GM18517 (cell line): ENCODE results near the gene ZNF260.
A peak's percentile ranks its signal among the peaks of the same experiment; 100 is the strongest.
"Not testable (repeated sequence)": the region's sequence is repeated elsewhere in the genome, so short reads cannot be mapped to it uniquely, and the experiment has no call there.

ENCODE experiments used
- ATAC-seq: cut with Tn5 transposase; IDR thresholded peaks from one replicate; pipeline ENCODE4 v1.9.1; 2021; ENCODE audit warnings: mild to moderate bottlenecking, moderate library complexity; ENCODE audit not compliant: unreplicated experiment

The ZNF260 gene

DNA sequence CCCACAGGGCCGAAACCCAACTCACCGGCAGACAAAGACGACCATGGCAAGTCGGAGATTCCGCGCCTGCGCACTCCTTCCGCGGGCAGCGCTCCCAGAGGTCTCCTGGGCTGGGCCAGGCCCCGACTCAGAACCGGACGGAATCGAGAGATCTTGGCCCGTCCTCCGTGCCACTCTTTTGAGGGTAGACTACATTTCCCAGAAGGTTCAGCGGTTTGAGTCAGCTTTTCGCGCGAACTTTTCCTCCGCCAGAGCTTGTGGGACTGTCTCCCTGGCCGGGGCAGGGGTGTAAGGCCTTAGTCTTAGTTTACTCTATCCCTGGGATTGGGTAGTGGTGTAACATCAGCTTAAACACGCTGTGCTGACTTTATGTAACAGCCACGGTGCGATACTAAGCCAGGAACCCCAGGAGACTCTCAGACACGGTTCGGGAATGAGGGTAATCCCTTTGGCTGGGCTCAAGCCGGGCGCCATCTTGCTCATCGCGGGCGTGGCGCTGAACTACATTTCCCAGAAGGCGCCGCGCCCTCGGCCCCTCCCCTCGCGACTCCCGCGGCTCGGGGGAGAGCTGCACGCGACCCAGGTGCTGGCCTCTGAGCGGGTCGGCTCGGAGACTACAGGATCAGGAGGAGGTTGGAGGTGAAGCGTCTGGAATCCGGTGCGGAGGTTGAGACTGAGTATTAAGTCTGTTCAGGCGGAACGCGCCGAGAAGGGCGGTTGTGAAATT is at the start of gene ZNF260:
Gene ZNF260, minus strand, starts transcription at position 78 of the 727 bp plus-strand sequence. CDS start 13,033 bp downstream, outside the sequence.
- ATAC-seq, result peak; percentile 78

DNA sequence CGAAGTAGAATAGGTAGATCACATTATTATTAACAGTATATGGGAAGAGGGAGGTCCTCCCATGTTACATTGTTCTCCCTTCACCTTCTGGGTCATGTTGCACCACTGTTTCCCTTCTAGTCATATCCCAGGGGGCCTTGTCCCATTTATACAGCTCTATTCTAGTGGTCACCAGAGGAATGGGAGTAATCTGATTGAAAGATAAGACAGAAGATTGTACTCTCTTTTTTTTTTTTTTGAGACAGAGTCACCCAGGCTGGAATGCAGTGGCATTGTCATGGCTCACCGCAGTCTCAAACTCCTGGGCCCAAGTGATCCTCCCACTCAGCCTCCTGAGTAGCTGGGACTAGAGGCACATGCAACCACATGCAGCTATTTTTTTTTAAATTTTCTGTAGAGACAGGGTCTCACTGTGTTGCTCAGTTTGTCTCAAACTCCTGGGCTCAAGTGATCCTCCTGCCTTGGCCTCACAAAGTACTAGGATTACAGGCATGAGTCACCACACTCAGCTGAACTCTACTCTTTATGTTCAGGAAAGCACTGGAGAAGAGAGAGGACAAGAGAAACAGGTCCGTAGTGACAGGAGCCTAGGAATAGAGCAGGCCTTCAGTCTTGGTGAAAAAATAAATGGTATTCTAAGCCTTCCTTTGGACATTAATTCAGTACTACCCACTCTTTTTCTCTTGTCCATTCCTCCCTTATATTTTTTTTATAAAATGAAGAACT is 49.4 kb upstream of the ZNF260 start:
- no peak for ATAC-seq

DNA sequence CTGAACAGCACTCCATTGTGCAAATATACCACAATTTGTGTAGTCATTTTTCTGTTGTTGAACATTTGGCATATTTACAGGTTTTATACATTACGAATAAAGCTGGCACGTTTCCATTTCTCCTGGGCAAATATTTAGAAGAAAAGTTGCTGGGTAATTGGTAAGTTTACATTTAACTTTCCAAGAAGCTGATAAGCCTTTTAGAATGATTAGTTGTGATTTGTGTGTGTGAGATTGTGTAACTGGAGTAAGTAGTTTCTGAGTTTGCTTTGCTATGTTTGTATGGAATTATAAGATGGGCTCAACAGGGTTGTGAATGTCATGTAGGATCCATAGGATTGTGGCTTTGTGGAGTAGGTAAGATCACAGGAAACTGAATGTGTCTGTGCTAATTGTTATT is 46.7 kb upstream of the ZNF260 start:
- no peak for ATAC-seq

DNA sequence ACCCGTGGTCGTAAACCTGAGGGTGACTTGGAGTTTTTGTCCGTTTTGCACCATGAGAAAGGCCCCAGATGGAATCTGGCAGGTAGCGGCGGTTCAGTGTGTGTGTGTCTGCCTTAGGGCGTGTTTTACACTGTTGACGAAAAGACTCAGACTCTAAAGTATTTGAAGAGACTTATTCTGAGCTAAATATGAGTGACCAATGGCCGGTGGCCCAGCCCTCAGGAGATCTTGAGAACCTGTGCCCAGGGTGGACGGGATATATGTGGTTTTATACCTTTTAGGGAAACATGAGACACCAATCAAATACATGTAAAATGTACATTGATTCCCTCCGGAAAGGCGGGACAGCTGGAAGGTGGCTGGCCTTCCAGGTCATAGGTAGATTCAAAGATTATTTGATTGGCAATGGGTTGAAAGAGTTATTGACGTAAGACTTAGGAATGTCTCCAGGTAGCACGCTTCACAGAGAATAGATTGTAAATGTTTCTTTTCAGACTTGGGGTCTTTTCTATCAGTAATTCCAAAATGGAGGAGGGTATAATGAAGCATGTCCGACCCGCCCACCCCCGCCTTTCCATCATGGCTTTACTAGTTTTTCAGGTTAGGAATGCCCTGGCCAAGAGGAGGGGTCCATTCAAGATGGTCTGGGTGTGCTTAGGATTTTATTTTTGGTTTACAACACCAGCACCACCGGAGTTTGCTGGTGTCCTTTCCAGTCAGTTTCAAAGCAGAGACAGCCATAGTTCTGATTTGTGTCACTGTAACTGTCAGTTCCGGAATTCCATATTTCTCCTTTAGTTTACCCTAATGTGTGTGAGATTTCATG is 46.0 kb upstream of the ZNF260 start:
- ATAC-seq, result no peak

DNA sequence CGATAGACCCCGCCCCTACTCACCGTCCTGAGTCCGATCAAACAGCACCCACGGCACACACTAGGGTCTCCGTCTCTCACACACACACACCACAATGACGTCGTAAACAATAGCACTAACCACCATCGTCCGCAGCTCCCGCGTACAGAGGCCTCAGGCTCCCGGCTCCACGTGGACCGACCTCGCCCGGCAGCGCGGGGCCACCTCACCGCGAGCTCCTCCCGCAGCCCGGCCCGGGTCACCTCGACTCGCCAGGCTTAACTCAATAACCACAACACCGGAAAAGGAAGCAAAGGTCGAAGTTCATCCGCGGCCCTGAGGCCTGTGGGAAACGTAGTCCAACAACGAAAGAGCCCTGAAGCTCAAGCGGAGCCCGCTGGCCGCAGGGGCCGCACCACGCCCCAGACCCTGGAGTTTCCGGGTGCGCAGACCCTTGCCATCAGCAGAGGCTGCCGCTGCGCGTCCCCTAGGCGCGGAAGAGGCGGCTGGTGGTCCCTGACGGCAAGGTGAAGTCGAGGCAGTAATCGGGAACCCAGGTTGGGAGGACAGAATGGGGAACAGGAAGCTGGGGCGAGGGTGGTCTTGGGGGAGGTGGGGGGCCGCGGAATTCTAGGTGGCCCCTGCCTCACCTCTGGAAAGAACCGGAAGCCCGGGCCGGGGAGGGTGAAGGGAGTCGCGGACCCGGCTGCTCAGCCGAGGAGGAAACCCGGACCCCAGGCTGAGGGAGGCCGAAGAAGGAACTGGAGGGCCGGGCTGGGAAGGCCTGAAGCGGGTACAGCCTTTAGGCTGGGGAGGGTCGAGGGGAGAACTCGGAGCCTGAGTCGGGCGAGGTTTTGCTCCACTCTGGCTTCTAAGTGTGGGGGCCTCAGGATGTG is 45.2 kb upstream of the ZNF260 start, which contains the start of gene ZNF529:
Gene ZNF529, minus strand, starts transcription at position 273 of the 875 bp plus-strand sequence. CDS start 946 bp downstream, outside the sequence.
- ATAC-seq, result peak; percentile 87

DNA sequence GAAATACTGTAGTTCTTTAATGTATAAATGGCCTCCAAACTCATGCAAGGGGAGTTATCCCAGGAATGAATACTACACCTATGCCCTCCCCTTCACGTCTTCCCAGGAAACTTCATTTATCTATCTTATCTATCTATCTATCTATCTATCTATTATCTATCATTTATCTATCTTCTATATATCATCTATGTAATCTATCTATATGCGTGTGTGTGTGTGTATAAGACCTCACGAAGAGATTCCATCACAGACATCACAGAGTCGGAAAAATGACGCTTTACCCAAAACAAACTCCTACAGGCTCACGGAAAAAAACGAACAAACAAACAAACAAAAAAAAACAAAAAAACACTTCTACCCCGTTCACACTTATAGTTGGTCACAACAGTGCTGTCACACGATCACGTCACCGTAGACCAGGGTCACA is 44.5 kb upstream of the ZNF260 start:
- ATAC-seq, result no peak

DNA sequence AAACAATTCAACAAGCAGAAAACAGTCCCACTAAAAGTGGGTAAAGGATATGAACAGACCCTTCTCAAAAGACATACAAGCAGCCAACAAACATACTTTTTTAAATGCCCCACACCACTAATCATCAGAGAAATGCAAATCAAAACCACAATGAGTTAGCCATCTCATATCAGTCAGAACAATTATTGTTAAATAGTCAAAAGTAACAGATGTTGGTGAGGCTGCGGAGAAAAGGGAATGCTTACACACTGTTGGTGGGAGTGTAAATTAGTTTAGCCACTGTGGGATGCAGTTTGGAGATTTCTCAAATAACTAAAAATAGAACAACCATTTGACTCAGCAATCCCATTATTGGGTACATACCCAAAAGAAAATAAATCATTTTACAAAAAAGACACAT is 36.3 kb upstream of the ZNF260 start:
- no peak for ATAC-seq

DNA sequence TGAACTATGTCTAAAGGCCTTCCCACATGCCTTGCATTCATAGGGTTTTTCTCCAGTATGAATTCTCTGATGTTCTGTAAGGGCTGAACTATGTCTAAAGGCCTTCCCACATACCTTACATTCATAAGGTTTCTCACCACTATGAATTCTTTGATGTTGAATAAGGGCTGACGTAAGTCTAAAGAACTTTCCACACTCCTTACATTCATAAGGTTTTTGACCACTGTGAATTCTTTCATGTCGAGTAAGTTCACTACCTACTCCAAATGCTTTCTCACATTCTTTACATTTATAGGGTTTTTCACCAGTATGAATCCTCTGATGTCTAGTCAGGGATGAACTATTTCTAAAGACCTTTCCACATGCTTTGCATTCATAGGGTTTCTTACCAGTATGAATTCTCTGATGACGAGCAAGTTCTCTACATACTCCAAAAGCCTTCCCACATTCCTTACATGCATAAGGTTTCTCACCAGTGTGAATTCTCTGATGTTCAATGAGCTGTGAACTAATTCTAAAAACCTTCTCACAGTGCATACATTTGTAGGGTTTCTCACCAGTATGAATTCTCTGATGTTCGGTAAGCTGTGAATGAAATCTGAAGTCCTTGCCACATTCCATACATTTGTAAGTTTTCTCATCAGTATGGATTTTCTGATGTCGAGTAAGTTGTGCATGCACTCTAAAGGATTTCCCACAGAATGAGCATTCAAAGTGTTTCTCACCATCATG is 19.1 kb upstream of the ZNF260 start:
- ATAC-seq, result no peak

DNA sequence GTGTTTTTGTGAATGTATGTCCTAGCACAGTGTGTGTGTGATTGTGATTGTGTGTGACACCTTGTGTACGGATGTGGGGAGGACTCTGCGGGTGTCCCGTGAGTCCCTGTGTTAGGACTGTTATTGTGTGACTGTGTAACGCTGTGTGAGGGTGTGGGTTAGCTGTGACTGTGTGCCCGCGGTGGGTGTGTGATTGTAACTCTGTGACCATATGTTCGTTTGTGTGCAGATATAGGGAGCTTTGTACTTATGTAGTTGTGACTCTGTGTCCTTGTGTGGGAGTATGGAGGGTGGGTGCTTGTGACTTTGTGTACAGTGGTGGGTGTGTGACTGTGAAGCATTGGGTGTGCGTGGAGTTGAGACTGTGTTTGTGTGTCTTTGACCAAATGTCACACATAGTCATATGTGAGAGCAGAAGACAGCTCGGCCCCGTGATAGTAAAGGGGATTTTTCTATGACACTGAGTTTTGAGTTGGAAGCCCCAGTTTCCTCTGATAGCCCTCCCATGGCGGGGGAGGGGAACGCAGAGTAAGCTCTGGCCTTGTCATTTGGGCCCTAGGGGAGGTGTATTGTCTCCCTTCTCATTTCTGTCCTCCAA is 949 bp upstream of the ZNF260 start:
- ATAC-seq, result peak; percentile 7

DNA sequence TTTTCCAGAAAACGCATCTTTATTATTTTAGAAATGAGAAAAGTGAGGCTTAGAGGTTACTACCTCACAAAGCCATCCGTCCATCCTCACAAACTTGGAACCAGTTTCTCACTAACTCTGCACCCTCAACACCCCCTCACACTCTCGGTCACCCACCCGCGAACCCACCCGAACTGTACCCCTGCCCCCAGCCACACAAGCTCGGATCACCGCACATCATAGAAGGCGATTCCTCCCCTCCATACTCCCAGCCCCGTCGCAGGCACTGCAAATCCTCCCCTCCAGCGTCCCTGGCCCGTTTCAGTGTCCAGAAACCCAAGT is 238 bp downstream of the ZNF260 start:
- ATAC-seq, result no peak

DNA sequence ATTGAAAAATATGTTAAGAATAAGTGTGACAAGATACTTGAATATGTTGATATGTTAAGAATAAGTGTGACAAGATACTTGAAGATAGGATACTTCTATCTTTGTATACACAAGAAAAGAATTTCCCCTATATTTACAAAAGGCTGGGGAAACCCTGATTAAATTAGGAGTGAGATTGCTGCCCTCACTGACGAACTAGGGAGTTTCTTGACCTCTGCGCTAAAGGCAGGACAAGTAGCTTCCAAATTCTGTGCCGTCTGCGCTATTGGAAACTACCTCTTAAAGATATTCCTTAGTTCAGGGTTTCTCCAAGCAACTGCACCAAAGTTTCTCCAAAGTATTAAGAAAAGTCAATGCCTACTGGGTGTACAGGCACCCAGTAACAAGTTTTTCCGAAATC is 730 bp downstream of the ZNF260 start:
- no peak for ATAC-seq

DNA sequence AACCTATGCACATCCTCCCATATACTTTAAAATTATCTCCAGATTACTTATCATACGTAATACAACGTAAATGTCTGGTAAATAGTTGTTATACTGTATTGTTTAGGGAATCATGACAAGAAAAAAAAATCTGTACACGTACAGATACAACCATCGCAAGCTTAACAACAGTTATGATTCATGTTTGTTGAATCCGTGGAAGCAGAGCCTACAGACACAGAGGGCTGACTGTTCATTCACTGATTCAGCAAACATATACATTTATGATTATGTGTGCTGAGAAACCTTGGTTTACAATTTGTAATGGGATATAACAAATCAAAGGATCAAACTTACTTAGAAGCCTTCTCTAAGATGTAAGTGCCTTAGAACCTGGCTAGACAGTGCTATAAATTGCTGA is 1.5 kb downstream of the ZNF260 start:
- ATAC-seq, result no peak

DNA sequence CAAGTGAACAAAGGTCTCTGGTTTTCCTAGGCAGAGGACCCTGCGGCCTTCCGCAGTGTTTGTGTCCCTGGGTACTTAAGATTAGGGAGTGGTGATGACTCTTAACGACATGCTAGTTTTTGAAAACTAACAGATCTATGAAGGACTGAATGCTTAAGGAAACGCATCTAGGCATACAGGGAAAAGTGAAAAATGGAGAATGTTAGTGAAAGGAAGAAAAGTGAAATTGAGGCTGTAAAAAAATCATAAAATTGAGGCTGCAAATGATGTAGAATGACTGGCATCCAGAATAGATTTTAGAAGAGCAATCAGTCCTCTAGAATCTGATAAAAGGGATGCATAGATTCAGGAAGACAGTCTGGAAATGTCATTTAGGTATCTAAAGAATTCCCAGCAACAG is 3.5 kb downstream of the ZNF260 start:
- no peak for ATAC-seq

DNA sequence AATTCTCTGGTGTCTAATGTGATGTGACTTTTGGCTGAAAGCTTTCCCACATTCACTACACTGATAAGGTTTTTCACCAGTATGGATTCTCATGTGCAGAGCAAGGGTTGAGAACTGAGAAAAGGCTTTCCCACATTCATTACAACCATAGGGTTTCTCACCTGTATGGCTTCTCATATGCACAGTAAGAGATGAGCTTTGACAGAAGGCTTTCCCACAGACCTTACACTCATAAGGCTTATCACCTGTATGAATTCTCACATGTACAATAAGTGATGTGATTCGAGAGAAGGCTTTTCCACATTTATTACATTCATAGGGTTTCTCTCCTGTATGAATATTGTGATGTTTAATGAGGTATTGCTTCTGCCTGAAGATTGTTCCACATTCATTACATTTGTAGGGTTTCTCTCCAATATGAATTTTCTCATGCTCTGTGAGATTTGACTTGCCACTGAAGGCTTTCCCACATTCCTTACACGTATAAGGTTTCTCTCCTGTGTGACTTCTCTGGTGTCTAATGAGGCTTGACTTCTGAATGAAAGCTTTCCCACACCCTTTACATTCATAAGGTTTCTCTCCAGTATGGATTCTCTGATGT is 14.0 kb downstream of the ZNF260 start:
- no peak for ATAC-seq

DNA sequence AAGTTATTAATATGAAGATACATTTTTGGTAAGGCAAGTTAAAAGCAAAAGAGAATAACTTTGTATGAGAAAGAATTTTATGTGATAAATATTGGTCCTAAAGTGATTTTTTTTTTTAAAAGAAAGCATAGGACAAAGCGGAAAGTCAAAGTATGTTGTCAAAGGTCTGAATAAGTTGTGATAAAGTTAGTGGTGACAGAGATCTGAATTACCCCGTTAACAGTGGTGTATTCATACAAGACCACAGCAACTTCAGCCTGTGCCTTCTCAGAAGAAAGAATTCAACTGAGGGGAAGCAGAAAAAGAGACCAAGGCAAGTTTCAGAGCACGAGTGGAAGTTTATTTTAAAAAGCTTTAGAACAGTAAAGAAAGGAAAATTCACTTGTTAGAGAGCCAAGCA is 19.7 kb downstream of the ZNF260 start:
- no peak for ATAC-seq

DNA sequence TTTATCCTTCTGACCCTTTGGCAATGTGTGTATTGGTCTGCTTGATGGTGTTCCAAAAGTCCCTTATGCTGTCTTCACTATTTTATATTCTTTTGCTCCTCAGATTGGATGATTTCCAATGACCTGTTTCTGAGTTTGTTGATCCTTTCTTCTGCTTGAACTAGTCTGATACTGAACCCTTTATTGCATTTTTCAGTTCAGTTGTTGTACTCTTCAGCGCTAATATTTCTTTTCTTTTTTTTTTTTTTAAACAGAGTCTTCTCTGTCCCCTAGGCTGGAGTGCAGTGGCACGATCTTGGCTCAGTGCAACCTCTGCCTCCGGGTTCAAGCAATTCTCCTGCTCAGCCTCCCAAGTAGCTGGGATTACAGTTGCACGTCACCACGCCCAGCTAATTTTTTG is 26.1 kb downstream of the ZNF260 start:
- no peak for ATAC-seq

DNA sequence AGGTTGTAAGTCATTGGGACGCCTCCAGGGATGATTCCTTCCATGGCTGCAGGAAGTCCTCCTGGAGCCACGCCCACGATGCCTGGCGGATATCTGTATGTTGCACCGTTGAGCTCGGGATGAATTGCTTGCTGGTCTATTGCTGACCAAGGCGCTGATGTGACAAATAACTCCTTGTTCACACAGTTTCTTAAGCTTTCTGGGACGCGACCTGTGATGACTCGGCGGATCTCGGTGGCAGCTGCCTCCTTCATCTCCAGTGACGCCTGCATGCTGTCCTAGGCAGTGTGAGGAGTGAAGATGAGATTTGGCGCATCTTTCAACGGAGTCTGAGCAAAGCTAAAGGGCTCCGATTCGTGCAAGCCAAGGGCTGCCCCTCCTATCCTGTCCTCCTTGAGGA is 31.1 kb downstream of the ZNF260 start:
- ATAC-seq, result no peak

DNA sequence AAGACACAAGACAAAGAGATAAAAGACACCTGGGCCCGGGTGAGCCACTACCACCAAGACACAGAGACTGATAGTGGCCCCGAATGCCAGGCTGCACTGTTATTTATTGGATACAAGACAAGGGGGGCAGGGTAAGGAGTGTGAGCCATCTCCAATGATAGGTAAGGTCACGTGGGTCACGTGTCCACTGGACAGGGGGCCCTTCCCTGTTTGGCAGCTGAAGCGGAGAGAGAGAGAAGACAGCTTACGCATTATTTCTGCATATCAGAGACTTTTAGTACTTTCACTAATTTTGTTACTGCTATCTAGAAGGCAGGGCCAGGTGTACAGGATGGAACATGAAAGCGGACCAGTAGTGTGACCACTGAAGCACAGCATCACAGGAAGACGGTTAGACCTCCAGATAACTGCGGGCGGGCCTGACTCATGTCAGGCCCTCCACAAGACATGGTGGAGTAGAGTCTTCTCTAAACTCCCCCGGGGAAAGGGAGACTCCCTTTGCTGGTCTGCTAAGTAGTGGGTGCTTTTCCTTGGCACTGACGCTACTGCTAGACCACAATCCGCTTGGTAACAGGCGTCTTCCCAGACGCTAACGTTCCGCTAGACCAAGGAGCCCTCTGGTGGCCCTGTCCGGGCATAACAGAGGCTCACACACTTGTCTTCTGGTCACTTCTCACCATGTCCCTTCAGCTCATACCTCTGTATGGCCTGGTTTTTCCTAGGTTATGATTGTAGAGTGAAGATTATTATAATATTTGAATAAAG is 35.2 kb downstream of the ZNF260 start:
- ATAC-seq, result not testable (repeated sequence)
